GM20000 (cell line): ENCODE measurements around the gene TIMP2.

ENCODE experiments used
- DNase-seq: peaks from one replicate; pipeline ENCODE4 v3.0.0; 2012; ENCODE audit warnings: low spot score
- TF ChIP-seq, protein P1 (sequence below): IDR thresholded peaks from 2 replicates; pipeline ENCODE4 v1.5.1; 2012; ENCODE audit warnings: mild to moderate bottlenecking, control low read depth; ENCODE audit errors: extremely low read depth, missing control alignments

TIMP2 gene, protein sequence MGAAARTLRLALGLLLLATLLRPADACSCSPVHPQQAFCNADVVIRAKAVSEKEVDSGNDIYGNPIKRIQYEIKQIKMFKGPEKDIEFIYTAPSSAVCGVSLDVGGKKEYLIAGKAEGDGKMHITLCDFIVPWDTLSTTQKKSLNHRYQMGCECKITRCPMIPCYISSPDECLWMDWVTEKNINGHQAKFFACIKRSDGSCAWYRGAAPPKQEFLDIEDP

DNA sequence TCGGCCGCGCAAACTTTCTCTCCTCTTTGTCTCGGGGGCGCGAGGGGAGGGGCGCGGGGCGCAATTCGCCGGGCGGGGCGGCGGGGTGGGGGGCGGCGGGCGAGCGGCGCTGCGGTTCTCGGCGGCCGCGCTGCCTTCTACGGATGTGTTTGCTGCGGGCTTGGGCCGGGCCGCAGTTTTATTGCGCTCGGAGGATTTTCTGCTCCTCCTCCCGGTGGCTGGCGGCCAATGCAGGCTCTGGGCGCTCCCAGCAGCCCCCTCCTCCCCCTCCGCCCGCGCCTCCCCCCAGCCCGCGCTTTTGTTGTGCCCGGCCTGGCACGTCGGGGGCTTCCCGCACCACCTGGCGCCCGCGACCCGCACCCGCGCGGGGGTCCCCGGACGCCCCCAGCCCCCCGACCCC is at the start of gene TIMP2:
TSS of gene TIMP2 (minus strand) at position 154 of the 400 bp plus-strand sequence. CDS start 299 bp downstream, outside the sequence.
- TF ChIP-seq, protein P1, sequence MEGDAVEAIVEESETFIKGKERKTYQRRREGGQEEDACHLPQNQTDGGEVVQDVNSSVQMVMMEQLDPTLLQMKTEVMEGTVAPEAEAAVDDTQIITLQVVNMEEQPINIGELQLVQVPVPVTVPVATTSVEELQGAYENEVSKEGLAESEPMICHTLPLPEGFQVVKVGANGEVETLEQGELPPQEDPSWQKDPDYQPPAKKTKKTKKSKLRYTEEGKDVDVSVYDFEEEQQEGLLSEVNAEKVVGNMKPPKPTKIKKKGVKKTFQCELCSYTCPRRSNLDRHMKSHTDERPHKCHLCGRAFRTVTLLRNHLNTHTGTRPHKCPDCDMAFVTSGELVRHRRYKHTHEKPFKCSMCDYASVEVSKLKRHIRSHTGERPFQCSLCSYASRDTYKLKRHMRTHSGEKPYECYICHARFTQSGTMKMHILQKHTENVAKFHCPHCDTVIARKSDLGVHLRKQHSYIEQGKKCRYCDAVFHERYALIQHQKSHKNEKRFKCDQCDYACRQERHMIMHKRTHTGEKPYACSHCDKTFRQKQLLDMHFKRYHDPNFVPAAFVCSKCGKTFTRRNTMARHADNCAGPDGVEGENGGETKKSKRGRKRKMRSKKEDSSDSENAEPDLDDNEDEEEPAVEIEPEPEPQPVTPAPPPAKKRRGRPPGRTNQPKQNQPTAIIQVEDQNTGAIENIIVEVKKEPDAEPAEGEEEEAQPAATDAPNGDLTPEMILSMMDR: no peak
- peak; percentile 89 for DNase-seq

- DNase-seq: no peak
- TF ChIP-seq, protein P1: no peak
Measured at GRCh38 chr17:78973792-78974520, 48.8 kb upstream of the TIMP2 start.

GRCh38 chr17:78973196-78973595 is 48.0 kb upstream of the TIMP2 start:
- no peak for DNase-seq

GRCh38 chr17:78972507-78973105 is 47.4 kb upstream of the TIMP2 start:
- DNase-seq: no peak
- TF ChIP-seq, protein P1: no peak

More at GRCh38 chr17:78973196-78973595, 48.0 kb upstream of the TIMP2 start:
- TF ChIP-seq, protein P1: no peak

- DNase-seq: no peak
- TF ChIP-seq, protein P1: no peak
Measured at GRCh38 chr17:78971756-78972506, 46.7 kb upstream of the TIMP2 start.

GRCh38 chr17:78970834-78971755 is 45.9 kb upstream of the TIMP2 start:
- DNase-seq: peak; percentile 91
- TF ChIP-seq, protein P1: peak; percentile 76
